ENCODE data around the gene S100A9.

- TF ChIP-seq CTCF (IDR thresholded peaks at IDR 0.05) (no peak), TCF7L2 (IDR thresholded peaks at IDR 0.05; ENCODE audit: low read depth, low read length) (no peak)
These were observed 36.7 kb downstream of the S100A9 start for GRCh38 chr1:153394391-153394790.

Measured in Panc1 (cell line).